GM06990 (cell line): ENCODE data around the gene MEF2D.

Experiments used
- DNase-seq: peaks from one replicate; pipeline ENCODE4 v3.0.0-alpha.2; 2011; ENCODE audit not compliant: insufficient read length; ENCODE audit errors: extremely low read depth
- H3K27me3 ChIP-seq: replicated peaks from 2 replicates; pipeline ENCODE4 v1.6.0; 2011; ENCODE audit warnings: low read length; ENCODE audit not compliant: control insufficient read depth, insufficient read depth
- H3K36me3 ChIP-seq: 2 replicates; pipeline ENCODE4 v1.5.1; 2011; ENCODE audit warnings: low read length; ENCODE audit not compliant: control insufficient read depth, insufficient read depth
- H3K4me3 ChIP-seq: replicated peaks from 2 replicates; pipeline ENCODE4 v1.5.1; 2011; ENCODE audit warnings: low read depth, mild to moderate bottlenecking, control low read depth, low read length
- TF ChIP-seq, protein P1 (sequence below): IDR thresholded peaks from 2 replicates; pipeline ENCODE4 v1.5.1; 2011; ENCODE audit warnings: low read length, control low read depth, mild to moderate bottlenecking, inconsistent platforms; ENCODE audit not compliant: insufficient read depth, poor library complexity, severe bottlenecking

The MEF2D gene

DNA sequence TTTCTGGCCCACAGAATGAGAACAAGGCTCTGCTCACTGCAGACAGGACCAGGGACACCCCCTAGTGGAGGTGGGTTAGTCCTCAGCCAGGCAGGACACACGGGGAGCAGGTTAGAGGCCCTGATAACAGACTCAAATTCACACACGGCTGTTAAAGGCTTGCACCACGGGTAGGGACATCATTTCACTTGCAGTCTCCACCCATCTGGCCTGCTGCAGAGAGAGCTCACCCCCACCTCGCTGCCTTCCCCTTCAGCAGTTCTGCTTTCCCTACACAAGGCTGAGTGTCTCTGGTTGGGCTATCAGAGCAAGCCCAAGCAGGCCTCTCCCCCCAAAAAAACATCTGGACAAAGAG lies 20.6 kb downstream of the MEF2D start:
- TF ChIP-seq, protein P1, sequence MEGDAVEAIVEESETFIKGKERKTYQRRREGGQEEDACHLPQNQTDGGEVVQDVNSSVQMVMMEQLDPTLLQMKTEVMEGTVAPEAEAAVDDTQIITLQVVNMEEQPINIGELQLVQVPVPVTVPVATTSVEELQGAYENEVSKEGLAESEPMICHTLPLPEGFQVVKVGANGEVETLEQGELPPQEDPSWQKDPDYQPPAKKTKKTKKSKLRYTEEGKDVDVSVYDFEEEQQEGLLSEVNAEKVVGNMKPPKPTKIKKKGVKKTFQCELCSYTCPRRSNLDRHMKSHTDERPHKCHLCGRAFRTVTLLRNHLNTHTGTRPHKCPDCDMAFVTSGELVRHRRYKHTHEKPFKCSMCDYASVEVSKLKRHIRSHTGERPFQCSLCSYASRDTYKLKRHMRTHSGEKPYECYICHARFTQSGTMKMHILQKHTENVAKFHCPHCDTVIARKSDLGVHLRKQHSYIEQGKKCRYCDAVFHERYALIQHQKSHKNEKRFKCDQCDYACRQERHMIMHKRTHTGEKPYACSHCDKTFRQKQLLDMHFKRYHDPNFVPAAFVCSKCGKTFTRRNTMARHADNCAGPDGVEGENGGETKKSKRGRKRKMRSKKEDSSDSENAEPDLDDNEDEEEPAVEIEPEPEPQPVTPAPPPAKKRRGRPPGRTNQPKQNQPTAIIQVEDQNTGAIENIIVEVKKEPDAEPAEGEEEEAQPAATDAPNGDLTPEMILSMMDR, result peak; percentile 32
- H3K27me3 ChIP-seq, result no peaks in the 10 kb centered on the region
- H3K4me3 ChIP-seq, result no peak overlapping the region
- H3K36me3 ChIP-seq, result peaks cover 63% of the 10 kb centered on the region
- no peak for DNase-seq

DNA sequence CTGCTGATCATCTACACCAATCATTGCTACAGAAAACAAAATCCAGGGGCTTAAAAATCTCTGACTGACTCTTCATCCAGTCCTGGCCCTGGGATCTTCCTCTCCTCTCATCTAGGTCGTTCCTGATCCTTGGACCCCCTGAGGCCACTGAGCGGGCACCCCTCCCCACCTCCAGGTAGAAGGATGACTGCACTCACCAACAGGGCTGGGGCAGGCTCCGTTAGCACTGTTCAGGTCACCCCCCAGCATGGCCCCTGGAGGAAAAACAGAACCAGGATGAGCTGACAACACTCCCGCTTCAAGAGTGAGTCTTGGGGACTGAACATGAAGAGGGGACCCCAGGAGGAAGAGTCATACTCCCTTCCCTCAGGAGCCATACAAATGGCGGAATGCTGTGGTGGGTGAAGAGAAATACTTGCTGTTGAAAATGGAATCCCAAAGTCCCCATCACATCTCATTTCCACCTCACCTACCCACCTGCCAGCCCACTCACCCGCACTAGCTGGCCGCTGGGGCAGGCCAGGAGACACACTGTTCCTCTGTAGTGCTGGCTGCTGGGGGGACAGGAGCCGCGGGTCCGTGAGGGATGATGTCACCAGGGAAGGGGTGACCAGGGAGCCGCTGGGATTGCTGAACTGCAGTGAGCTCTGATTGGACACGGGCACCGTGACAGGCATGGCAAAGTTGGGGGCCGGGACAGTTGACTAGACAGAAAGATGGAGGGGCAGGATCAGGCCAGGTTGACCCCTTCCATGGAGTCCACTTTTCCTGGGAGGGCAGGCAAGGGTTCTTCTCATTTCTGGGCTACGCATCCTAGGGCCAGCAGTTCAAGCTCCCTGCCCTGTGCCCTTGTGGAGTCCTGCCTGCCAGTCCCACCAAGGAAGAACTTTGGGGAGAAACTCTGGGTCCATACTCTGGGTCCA lies 21.2 kb downstream of the MEF2D start:
- no peak for DNase-seq
- Histone ChIP-seq H3K27me3 (no peaks in the 10 kb centered on the region), H3K36me3 (peaks cover 62% of the 10 kb centered on the region), H3K4me3 (no peak overlapping the region)
- TF ChIP-seq, protein P1, result no peak

DNA sequence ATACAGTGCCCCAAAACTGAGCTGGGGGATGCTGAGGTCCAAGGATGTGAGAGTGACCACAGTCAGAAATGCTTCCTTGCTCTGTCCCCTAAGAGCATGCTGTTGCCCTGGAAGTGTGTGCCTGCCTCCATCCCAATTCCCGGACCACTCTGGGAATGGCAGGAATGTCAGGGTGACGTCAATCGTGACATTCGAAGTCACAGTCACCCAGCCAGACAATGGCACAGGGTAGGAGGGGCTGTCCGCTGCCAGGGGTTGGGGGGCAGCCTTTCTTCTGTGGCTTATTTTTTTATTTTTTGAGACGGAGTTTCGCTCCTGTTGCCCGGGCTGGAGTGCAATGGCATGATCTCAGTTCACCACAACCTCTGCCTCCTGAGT lies 22.3 kb downstream of the MEF2D start:
- Histone ChIP-seq H3K27me3 (no peaks in the 10 kb centered on the region), H3K4me3 (no peak overlapping the region), H3K36me3 (peaks cover 69% of the 10 kb centered on the region)
- DNase-seq, result no peak
- TF ChIP-seq, protein P1, result no peak

DNA sequence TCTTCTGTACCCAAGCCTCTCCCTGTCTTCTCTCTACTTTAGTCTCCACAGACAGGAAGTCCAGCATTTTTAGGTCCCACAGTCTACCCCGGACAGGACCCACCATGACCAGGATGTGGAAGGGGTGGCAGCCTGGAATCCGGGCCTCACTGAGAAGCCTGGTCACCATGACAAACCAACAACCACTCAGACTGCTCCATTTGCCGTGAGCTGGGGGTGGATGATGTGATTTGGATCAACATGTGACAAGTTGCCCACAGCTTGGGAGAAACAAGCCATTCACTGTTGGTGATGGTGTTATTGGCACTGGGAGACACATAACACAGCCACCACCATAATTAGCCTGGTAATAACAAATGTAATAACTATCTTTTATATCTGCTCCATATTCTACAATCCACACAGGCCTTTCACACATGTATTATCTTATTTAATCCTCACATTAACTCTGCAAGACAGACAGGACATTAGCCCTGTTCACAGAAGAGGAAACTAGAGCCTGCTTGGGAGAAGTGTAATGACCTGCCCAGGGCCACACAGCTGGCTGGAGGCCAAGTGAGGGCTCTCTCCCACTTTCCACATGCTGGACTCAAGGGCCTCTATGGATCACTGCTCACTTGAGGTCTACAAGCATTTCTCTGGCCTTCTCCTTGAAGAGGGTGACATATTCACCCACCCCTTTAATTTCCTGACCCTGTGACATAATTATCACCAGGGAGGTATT lies 22.9 kb downstream of the MEF2D start:
- H3K36me3 ChIP-seq, result peaks cover 65% of the 10 kb centered on the region
- TF ChIP-seq, protein P1, result no peak
- no peaks in the 10 kb centered on the region for H3K27me3 ChIP-seq
- DNase-seq, result no peak
- H3K4me3 ChIP-seq, result no peak overlapping the region

DNA sequence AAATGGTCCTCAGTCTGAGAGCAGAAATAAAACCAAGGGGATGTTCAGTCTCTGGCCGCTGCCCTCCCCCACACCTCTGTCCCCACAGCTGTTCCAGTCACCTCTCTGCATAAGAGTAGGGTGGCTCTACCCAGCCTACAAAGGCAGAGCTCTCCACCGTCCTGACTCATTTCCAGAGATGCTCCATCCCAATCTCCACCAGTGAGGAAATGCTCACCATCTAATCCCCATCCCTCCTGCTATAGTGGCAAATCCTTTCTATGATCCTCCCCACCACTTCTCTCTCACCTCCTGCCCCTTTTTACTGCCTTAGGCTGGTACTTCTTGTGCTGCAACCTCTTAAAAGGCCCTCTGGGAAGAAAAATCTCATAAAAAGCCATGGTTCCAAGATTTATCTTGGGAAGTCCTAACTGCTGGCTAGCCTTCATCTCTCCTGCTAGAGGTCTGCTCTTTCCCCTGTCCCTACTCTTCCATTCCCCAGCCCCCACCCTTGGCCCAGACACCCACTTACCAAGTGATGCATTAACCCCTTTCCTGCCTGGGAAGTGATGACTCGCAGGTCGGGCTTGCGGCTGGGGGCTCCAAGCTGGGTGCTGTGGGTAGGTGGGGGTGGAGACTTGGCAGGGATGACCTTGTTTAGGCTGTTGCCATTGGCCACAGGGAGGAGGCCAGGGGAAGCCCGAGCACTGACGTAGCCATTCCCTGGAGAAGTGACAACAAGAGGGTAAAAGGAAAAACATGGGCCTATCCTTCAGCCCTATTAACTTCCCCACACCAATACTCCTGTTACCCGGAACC lies 23.9 kb downstream of the MEF2D start:
- peaks cover 62% of the 10 kb centered on the region for H3K36me3 ChIP-seq
- DNase-seq, result no peak
- TF ChIP-seq, protein P1, result no peak
- no peak overlapping the region for H3K4me3 ChIP-seq
- H3K27me3 ChIP-seq, result no peaks in the 10 kb centered on the region
